ENCODE data around the gene CPT1B.
"Not testable (repeated sequence)": the region's sequence is repeated elsewhere in the genome, so short reads cannot be mapped to it uniquely, and the experiment has no call there.

The CPT1B gene

DNA sequence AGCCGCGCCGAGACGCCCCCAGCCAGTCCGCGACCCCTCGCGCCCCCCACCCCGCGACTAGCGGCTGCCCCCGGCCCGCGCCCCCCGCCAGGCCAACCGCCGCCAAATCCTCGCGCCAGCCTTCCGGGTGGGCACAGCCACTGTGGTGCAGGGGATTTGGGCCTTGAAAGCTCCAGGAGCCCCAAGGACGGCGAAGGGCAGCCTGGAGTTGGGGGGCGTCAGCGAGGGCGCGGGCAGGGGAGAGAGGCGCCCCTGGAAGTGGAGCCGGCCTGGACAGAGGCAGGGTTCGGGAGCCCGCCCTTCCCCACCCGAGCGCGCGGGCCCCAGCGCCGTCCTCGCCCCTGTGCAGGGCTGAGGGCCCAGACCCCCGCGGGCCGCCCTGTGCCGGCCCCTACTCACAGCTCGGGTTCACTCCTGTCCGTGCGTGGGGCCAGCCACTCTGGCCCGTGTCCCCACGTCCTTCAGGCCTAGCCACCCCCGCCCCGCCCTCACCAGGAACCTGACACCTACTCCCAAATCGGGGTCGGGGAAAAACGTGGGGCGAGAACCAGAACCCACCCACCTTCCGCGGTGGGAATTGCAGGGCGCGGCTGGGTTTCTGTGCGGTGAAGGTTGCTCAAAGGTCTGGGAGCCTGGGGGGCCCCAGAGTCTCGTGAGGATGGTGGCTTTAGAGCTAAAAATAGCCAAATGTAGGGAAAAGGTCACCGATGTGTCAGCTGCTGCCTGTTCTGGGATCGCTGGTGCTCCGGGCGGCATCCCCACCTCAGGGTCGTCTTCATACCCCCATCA lies at the start of gene CPT1B:
TSS of gene CPT1B (minus strand) at position 441 of the 789 bp plus-strand sequence. CDS start 512 bp downstream, outside the sequence.
- DNase-seq (ENCODE audit: low read depth) = no peak

DNA sequence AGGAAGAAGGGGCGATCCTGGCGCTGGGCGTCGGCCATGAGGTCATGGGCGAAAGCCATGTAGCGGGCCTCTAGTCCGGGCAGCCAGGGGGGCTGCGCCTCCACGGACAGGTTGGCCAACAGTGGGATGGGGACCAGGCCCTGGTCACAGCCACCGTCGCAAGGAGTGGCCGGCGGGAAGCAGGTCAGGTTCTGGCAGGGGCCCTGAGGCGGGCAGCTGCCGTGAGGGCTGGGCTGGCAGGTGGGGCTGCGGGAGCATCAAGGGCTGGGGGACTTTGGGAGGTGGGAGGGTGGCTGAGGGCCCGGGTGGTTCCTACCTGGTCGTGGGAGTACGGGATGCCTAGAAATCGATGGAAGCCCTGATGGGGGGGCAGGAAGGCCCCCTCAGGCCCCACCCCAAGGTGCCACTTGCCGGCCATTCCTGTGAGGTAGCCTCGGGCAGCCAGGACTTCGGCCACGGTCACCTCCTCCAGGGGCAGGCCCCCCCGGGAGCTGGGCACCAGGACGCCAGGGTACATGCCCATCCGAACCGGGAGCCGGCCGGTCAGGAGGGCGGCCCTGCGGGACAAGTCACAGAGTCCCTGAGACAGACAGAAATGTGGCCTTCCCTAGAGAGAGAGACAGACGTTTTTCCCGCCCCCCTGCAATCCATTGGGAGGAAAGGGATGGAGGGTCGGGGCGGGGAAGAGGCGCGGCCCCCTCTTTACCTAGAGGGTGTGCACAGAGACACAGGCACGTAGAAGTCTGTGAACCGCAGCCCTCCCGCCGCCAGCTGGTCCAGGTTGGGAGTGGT lies 48.8 kb upstream of the CPT1B start:
- no peak for DNase-seq (ENCODE audit: low read depth)

- DNase-seq (ENCODE audit: low read depth) = no peak
Observed at GRCh38 chr22:50626314-50626849, 48.2 kb upstream of the CPT1B start.

DNA sequence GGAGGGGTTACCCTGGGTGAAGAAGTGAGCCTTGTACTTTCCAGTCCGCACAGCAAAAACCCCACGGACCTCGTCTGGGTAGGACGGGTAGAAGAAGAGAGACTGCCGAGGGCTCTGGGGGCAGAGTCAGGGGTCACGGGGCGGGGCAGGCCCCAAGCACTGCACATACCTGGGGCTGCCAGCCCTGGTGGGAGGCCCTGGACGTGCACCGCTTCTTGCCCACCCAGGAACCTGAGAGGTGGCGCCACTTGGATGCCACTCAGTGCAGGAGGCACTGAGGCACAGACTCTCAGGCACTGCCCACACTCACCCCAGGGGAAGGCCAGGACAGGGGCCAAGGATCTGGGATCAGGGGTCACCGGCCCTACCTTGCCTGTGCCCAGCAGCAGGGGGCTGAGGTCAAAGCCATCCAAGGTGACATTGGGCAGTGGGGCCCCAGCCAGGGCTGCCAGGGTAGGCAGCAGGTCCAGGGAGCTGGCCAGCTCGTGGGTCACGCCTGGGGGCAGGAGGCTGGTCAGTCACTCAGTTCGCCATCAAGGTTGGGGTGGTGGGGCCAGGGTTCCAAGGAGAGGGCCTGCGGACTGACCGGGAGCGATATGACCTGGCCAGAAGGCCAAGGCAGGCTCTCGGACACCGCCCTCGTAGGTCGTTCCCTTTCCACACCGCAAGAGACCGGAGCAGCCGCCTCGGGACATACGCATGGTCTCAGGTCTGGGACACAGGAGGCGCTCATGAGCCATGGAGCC lies 47.5 kb upstream of the CPT1B start:
- DNase-seq (ENCODE audit: low read depth) = no peak

DNA sequence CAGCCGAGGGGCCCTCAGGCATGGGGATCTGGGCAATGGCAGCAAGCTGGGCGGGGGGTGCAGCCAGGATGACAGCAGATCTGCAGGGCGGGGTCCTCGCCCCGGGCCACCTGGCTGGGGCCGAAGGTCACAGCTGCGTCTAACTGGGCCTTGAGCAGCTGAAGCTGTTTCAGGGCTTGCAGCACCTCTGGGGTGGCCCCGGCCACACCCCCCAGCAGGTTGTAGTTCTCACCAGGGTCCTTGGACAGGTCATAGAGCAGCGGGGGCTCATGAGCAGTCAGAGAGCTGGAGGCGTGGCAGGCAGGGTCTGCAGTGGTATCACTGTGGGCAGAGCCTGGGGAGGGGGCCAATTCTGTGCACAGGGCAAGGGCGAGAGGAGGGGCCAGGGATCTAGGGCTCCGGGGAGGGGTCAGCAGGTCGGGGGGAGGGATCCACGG lies 46.9 kb upstream of the CPT1B start:
- DNase-seq (ENCODE audit: low read depth) = no peak

DNA sequence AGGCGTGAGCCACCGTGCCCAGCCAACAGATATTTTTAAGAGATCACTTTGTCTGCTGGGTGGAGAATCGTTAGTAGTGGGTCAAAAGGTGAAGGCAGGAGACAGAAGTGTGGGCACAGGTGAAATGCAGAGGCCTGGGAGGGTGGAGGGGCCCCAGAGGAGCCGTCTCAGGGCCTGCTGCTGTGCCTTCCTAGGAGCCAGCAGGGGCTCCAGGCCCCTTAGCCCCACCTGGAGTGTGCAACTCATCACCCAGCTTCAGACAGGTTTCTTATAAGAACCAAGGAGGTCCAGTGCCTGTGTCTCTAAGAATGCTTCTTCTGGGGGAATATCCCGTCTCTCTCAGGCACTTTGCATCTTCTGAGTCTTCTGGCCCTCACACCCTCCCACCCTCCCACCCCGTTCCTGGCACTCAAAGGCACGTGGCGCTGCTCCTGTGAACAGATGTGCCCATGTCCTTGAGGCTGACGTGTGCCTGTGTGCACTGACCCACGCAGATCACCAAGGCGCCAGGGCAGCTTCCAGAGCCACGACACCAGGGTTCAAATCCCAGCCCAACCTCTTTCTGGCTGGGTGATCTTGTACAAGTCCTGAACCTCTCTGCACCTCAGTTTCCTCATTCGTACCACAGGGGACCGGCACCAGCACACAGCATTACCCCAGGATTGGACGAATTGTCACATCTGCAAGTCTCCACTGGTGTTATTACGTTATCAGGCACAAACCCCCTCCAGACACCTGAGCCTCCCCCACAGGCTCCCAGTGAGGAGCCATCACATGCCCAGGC lies 46.3 kb upstream of the CPT1B start:
- DNase-seq (ENCODE audit: low read depth) = no peak

DNA sequence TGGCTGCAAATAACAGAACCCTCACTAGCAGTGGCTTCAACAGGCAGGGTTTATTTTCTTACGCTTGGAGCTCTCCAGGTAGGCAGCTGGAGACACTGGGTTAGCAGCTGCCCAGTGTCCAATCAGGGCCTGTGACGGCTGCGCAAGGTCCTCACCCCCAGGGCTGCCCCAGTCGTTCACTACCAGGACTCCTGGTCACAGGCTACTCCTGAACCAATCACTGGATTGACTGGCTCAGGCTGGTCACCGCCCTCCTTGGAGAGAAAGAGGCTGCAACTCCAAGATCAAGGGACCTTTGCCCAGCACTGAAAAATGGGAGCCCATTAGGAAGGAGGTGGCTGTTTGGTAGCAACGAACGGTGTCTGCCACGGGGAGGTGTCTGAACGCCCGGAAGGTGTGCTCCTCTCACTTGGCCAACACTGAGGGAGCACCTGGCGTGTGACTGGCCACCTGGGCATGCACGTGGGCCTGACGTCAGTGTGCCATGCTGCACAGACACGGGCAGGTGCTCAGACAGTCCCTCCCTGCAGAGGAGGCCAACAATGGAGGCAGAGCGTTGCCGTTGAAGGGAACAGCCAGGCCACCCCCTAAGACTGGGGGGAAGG lies 44.6 kb upstream of the CPT1B start:
- no peak for DNase-seq (ENCODE audit: low read depth)

DNA sequence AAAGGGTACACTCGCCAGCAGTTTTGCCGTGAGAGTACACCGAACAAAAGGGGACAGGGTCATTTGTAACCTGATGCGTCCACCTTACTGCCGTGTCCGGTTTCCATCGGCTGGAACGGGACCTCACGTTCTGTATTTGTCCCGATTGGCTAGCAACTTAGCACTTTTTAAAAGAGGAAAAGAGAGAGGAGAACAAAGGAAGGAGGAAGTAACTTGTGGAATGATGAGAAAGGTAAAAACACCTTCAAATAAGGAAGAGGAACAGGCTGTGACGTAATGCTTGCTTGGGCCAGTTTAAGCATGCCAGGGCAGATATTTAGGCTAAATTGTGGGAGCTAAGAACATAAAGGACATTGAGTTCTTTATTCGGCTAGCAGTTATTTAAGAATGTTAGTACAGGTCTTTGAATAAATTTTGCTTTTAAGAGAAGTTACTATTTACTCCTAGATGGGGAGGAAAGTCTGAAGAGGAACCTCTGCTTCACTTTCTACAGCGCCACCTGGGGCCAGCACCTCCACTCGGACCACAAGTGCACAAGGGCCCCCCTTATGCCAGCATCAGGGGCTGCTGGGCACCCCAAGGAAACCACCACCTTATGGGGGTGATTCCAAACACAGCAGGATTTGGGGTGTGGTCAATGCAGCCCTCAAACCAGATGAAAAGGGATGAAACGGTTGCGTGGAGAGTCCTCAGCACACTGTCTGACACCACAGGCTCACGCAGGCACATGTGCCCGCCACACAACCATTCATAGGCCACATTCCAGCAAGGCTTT lies 43.9 kb upstream of the CPT1B start:
- no peak for DNase-seq (ENCODE audit: low read depth)

DNA sequence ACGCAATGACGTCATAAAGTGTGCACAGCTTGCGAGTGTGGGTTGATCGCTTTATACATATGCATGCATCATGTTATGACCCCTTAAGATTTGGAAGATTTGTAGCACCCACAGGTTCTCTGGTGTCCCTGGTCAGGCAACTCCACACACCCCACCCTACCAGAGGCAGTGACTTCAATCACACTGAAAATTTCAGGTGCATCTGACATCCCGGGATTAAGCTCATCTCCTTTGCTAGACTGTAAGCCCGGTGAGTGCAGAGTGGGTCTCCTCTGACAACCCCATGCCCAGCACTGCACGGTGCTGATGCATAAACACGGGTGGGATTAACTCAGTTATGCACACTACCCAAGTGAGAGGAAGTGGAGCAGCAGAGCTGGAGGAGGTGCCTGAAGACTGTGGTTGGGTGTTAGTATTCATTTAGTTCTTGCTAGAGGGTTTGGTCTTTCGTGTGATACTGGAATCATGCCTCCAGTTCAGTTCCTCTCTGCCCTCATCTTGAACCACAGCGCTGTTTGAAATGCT lies 43.2 kb upstream of the CPT1B start:
- no peak for DNase-seq (ENCODE audit: low read depth)

DNA sequence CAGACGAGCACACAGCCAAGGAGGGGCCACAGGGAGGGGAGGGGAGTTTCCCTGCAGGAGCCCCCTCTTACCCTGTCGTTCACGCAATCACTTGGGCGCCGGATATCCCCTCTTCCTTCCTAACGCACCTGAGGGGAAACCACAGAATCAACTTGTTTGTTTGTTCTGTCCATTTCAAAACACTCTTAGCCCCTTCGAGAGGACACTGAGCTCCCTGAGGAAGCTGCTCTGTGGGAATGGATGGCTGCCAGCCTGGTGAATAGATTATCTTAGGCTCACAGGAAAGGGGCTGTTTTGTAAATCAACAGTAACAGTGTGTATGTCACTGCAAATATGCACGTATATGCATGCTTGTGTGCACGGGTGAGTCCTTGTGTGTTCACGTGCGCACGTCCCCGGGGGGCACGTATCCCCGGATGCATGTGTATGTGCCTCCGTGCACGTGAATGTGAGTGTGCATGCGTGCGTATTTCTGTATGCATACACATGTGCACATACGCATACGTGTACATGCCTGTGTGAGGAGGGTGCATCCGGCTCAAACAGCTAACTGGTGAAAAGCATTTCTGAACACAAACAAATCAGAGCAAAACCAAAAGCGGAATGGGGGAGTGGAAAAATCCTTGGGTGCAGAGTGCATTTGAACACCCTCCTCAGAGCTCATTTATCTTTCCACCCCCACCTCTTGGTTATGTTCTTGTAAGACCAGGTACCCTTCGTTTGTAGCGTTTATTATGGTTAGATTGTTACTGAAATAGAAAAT lies 42.5 kb upstream of the CPT1B start:
- no peak for DNase-seq (ENCODE audit: low read depth)

DNA sequence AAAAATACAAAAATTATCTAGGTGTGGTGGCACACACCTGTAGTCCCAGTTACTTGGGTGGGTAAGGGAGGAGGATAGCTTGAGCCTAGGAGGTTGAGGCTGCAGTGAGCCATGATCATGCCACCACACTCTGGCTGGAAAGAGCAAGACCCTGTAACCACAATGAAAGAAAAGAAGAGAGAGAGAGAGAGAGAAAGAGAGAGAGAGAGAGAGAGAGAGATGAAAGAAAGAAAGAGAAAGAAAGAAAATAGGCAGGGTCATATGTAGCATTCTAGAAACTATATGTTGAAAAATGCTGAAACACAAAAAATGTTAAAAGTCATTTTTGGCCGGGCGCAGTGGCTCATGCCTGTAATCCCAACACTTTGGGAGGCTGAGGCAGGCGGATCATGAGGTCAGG lies 36.1 kb upstream of the CPT1B start:
- DNase-seq (ENCODE audit: low read depth) = not testable (repeated sequence)

DNA sequence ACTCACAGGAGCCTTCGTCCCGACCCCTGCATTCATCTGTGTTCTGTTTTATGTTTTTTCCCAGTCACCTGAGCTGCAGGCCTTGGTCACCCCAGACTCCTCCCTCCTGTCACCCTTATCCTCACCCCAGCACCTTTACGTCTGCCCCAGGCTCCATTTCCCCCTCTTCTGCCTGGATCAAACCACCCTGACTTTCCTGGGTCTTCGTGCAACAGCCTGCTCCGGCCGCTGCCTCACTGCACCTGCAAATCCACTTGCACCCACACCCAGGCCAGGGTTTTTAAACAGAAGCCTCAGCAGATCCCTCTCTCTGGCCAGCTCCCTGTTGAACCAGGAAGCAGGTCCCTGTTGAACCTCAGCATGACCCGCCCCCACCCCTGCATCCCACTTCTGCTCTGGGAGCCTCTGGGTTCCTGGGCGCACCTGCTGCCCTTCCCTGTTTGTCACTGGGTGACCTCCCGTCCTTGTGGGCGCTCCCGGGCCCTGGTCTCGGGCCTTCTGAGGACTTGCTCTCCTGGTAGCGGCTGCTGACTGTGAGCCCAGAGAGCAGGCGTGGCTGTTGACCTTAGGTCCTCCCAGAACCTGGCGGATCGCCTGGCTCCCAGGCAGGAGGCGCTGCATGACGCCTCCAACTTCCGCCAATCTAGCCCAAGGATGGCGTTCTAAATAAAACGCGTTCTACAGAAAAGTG lies 35.2 kb upstream of the CPT1B start:
- no peak for DNase-seq (ENCODE audit: low read depth)

GRCh38 chr22:50612528-50613221 lies 34.4 kb upstream of the CPT1B start:
- no peak for DNase-seq (ENCODE audit: low read depth)

GRCh38 chr22:50612168-50612527 lies 33.9 kb upstream of the CPT1B start:
- no peak for DNase-seq (ENCODE audit: low read depth)

DNA sequence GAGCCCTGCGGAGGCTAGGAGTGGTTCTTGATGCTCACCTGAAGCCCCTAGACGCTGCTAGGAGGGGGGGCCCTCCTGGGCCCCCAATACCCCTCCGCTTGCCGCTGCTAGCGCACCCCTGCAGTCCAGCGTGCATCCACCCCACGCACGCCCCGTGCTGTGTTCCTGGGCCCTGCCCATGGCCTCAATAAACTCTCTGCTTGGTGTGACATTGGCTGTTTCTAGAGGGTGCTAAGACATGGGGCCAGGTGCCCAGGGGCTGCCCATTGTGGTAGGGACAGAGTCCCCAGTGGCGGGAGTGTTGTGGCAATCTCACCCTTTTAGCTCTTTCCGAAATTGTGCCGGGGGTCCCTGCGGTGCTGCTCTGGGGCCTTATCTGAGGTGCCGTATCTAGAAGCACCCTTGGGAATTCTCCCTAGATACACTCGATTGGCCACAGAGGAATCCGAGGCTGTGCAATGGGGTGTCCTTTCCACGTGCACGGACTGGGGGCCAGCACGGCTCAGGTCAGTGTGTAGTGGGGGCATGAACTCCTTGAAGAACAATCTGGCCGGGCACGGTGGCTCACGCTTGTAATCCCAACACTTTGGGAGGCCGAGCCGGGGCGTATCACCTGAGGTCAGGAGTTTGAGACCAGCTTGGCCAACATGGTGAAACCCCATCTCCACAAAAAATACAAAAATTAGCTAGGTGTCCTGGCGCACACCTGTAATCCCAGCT lies 33.3 kb upstream of the CPT1B start:
- no peak for DNase-seq (ENCODE audit: low read depth)

- no peak for DNase-seq (ENCODE audit: low read depth)
Observed at GRCh38 chr22:50610581-50610980, 32.4 kb upstream of the CPT1B start.

DNA sequence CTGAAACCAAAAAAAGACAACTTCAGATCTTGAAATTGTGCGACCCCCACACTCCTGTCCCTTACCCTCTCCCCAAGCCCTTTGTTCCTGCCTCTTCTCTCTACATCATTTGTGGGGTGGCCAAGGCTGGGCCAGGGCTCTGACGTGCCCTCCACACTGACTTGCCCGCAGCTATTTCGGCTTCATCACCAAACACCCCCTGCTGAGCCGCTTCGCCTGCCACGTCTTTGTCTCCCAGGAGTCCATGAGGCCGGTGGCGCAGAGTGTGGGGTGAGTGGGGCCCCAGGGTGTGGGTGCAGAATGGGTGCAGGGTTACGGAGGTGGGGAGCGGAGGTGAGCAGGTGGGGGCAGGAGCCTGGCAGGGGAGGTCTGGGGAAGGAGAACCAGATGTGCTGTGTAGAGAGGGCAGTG lies 31.8 kb upstream of the CPT1B start:
- no peak for DNase-seq (ENCODE audit: low read depth)
